ENCODE data around the gene ASXL3. TPM values are rescaled to one million over a fixed set of nuclear protein-coding genes. Genes with fewer than 3 reads are reported as not detected.

ASXL3 gene
- total RNA-seq, 2 donors from 2014 or later, result 2.2 to 7.3 TPM

GRCh38 chr18:33593261-33593660 lies 15.2 kb downstream of the ASXL3 start:
- Histone ChIP-seq H3K4me3 (no peak overlapping the region), H3K27ac (no peak overlapping the region), H3K36me3 (no peaks in the 10 kb centered on the region), H3K4me1 (ENCODE audit: control insufficient read depth in 1 of 2, low read depth in 2 of 2) (peaks cover 0 to 10% of the 10 kb centered on the region in 2 donors), H3K27me3 (replicated peaks; ENCODE audit: insufficient read depth) (no peaks in the 10 kb centered on the region), H3K9me3 (no peaks in the 10 kb centered on the region)
- TF ChIP-seq CTCF (IDR thresholded peaks at IDR 0.05), result no peak
- no peak for ATAC-seq (ENCODE audit: insufficient number of reproducible peaks, low FRiP score, low read depth)
- no peak for DNase-seq (ENCODE audit: low spot score)

GRCh38 chr18:33594799-33595198 lies 16.8 kb downstream of the ASXL3 start:
- H3K36me3 ChIP-seq, result no peaks in the 10 kb centered on the region
- ATAC-seq (ENCODE audit: insufficient number of reproducible peaks, low FRiP score, low read depth), result no peak
- no peak overlapping the region for H3K4me3 ChIP-seq
- no peak overlapping the region for H3K27ac ChIP-seq
- H3K9me3 ChIP-seq, result no peaks in the 10 kb centered on the region
- DNase-seq (ENCODE audit: low spot score), result no peak
- TF ChIP-seq CTCF (IDR thresholded peaks at IDR 0.05), result no peak
- H3K4me1 ChIP-seq (ENCODE audit: control insufficient read depth in 1 of 2, low read depth in 2 of 2), result peaks cover 0 to 10% of the 10 kb centered on the region in 2 donors
- H3K27me3 ChIP-seq (replicated peaks; ENCODE audit: insufficient read depth), result no peaks in the 10 kb centered on the region

- Histone ChIP-seq H3K36me3 (no peaks in the 10 kb centered on the region), H3K27me3 (replicated peaks; ENCODE audit: insufficient read depth) (no peaks in the 10 kb centered on the region), H3K4me1 (ENCODE audit: control insufficient read depth in 1 of 2, low read depth in 2 of 2) (peaks cover 0 to 10% of the 10 kb centered on the region in 2 donors), H3K9me3 (no peaks in the 10 kb centered on the region), H3K27ac (no peak overlapping the region), H3K4me3 (no peak overlapping the region)
- ATAC-seq (ENCODE audit: insufficient number of reproducible peaks, low FRiP score, low read depth) (peak; percentile 83), DNase-seq (ENCODE audit: low spot score) (no peak)
- no peak for TF ChIP-seq CTCF (IDR thresholded peaks at IDR 0.05)
These were observed 18.3 kb downstream of the ASXL3 start for GRCh38 chr18:33596178-33596854.

GRCh38 chr18:33600846-33601245 lies 22.8 kb downstream of the ASXL3 start:
- Histone ChIP-seq H3K27me3 (replicated peaks; ENCODE audit: insufficient read depth) (no peaks in the 10 kb centered on the region), H3K9me3 (no peaks in the 10 kb centered on the region), H3K27ac (no peak overlapping the region), H3K4me1 (ENCODE audit: control insufficient read depth in 1 of 2, low read depth in 2 of 2) (peaks cover 0 to 4% of the 10 kb centered on the region in 2 donors), H3K36me3 (no peaks in the 10 kb centered on the region), H3K4me3 (no peak overlapping the region)
- ATAC-seq (ENCODE audit: insufficient number of reproducible peaks, low FRiP score, low read depth) (no peak), DNase-seq (ENCODE audit: low spot score) (no peak)
- no peak for TF ChIP-seq CTCF (IDR thresholded peaks at IDR 0.05)

GRCh38 chr18:33603454-33603853 lies 25.4 kb downstream of the ASXL3 start:
- no peak for ATAC-seq (ENCODE audit: insufficient number of reproducible peaks, low FRiP score, low read depth)
- TF ChIP-seq CTCF (IDR thresholded peaks at IDR 0.05), result no peak
- H3K27me3 ChIP-seq (replicated peaks; ENCODE audit: insufficient read depth), result no peaks in the 10 kb centered on the region

More at GRCh38 chr18:33603454-33603853, 25.4 kb downstream of the ASXL3 start:
- Histone ChIP-seq H3K36me3 (no peaks in the 10 kb centered on the region), H3K27ac (no peak overlapping the region), H3K4me1 (ENCODE audit: control insufficient read depth in 1 of 2, low read depth in 2 of 2) (no peaks in the 10 kb centered on the region), H3K9me3 (no peaks in the 10 kb centered on the region), H3K4me3 (no peak overlapping the region)
- DNase-seq (ENCODE audit: low spot score), result no peak
